ENCODE results near the gene SRD5A1. TPM values are rescaled to one million over a fixed set of nuclear protein-coding genes. Genes with fewer than 3 reads are reported as not detected.
"Not testable (repeated sequence)": the region's sequence is repeated elsewhere in the genome, so short reads cannot be mapped to it uniquely, and the experiment has no call there.

Gene SRD5A1
- total RNA-seq, 1 donor from 2014 or later: 5.9 TPM

- DNase-seq (ENCODE audit: low read depth in 2 of 2): no peak
Measured at GRCh38 chr5:6644794-6645241, 11.6 kb downstream of the SRD5A1 start.

DNA sequence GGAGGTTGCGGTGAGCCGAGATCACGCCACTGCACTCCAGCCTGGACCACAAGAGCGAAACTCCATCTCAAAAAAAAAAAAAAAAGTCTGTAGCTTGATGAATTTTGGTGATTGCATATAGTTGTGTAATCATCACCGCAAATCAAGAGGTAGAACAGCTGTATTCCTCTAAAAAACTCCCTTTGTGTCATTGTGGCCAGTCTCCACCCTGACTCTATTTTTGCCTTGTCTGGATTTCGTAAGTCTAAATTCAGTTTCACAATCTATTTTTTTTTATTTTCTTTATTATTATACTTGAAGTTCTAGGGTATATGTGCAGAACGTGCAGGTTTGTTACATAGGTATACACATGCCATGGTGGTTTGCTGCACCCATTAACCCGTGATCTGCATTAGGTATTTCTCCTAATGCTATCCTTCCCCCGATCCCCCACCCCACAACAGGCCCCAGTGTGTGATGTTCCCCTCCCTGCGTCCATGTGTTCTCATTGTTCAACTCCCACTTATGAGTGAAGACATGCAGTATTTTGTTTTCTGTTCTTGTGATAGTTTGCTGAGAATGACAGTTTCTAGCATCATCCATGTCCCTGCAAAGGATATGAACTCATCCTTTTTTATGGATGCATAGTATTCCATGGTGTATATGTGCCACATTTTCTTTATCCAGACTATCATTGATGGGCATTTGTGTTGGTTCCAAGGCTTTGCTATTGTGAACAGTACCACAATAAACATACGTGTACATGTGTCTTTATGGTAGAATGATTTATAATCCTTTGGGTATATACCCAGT is 12.5 kb downstream of the SRD5A1 start:
- DNase-seq (ENCODE audit: low read depth in 2 of 2): not testable (repeated sequence)

DNA sequence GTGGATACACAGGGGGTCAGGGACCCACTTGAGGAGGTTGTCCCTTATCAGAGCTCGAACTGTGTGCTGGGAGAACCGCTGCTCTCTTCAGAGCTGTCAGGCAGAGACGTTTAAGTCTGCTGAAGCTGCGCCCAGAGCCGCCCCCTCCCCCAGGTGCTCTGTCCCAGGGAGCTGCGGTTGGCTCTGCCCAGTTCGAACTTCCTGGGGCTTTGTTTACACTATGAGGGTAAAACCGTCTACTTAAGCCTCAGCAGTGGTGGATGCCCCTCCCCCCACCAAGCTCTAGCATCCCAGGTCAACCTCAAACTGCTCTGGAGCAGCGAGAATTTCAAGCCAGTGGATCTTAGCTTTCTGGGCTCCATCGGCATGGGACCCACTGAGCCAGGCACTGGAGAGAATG is 15.9 kb downstream of the SRD5A1 start:
- DNase-seq (ENCODE audit: low read depth in 2 of 2): no peak

GRCh38 chr5:6649681-6650080 is 16.4 kb downstream of the SRD5A1 start:
- no peak for DNase-seq (ENCODE audit: low read depth in 2 of 2)

GRCh38 chr5:6652025-6652424 is 18.8 kb downstream of the SRD5A1 start:
- no peak for DNase-seq (ENCODE audit: low read depth in 2 of 2)

- no peak for DNase-seq (ENCODE audit: low read depth in 2 of 2)
Measured at GRCh38 chr5:6655432-6655831, 22.2 kb downstream of the SRD5A1 start.

GRCh38 chr5:6656680-6657079 is 23.4 kb downstream of the SRD5A1 start:
- DNase-seq (ENCODE audit: low read depth in 2 of 2): no peak

DNA sequence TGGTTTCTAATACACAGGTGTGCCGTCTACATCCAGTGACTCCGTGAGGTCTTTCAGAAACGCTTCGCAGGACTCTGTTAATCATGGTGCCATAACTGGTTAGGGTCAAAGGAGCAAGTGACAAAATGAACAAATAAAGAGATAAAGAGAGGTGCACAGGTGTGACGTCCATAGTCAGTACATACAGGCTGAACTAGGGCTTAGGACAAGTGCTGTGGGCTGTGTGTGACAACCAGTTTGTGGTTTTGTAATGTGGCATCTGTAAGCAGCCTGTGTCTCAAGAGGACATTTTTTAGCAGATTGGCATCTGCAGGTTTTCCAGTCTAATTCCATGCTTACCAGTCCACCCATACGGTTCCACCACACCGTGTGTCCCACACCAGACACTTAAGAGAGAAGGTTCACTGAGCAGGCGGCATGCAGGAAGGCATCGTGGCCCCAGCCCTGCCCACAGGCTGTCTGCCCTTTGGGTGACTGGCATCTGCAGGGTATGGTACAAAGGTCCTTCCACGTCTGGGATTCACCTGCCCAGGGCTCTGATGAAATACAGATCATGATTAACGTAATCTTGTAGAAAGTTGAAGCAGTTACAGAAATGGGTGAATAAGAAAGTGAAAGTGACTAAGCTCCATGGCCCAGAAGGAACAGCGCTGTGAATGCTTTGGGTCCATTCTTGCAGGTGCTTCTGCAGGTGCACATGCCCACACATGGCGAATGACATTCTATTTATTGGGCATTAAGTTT is 26.9 kb downstream of the SRD5A1 start:
- DNase-seq (ENCODE audit: low read depth in 2 of 2): no peak

DNA sequence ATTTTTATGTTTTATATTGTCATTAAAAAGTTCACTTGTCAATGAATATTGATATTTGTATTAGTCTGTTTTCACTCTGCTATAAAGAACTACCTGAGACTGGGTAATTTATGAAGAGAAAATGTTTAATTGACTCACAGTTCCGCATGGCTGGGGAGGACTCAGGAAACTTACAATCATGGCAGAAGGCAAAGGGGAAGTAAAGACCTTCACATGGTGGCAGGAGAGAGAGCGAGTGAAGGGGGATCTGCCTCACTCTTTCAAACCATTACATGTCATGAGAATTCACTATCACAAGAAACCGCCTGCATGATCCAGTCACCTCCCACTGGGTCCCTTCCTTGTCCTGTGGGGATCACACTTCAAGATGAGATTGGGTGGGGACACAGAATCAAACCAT is 27.4 kb downstream of the SRD5A1 start:
- no peak for DNase-seq (ENCODE audit: low read depth in 2 of 2)

DNA sequence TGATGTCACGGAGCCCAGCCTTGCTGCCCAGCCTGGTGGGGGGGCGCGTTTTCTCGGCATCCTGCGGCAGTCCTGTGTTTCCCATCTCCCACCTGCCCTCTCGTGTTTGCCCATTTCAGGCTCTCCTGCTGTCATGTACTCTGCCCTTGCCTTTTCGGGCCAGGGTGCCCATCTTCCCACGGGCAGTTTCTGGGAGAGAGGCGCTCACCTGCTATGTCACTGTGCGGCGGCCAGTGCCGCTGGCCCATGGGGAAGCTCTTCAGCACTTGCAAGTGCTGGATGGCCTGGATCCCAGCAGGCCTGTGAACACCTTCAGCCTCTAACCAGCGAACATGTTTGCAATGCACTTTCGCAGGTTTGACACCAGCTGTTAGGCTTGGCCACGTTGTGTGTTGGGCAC is 33.5 kb downstream of the SRD5A1 start:
- DNase-seq (ENCODE audit: low read depth in 2 of 2): no peak

DNA sequence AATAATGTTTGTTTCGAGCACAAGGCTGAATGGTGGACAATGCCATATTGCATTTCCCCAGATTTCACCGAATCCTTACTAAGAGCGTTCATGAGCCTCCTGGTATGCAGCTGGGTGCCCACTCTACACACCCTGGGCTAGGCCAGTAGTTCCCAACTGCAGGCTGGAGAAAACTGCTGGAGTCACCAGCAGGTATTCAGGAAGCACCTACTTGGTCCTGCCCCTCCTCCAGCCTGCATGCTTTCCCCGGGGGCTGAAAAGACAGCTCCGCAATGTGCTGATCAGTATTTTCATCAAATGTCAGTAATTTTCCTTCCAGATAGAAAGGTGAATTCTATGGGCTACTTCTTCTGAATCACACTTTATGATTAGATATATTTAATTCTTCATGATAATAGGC is 34.4 kb downstream of the SRD5A1 start:
- DNase-seq (ENCODE audit: low read depth in 2 of 2): no peak

DNA sequence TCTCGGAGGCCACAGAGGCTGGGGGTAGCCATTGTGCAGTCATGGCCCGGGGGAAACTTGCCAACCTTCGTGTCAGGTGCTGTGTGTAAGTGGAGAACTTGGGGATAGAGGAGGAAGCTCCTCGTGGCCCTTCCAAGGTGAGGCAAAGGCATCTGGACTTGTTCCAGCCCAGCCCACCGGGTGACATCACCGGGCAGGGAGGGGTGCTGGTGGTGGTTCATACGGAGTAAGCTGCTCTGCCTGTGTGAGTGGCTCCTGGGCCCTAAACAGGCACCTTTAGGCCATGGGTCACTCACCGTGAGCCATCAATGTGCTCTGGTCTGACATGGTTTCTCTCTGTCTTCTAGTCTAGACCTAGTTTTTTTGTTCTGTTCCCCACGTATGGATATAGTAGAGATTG is 35.5 kb downstream of the SRD5A1 start:
- DNase-seq (ENCODE audit: low read depth in 2 of 2): not testable (repeated sequence)

- peak; percentile 55 to 61 for DNase-seq (ENCODE audit: low read depth in 2 of 2)
Measured at GRCh38 chr5:6673031-6673430, 39.8 kb downstream of the SRD5A1 start.

DNA sequence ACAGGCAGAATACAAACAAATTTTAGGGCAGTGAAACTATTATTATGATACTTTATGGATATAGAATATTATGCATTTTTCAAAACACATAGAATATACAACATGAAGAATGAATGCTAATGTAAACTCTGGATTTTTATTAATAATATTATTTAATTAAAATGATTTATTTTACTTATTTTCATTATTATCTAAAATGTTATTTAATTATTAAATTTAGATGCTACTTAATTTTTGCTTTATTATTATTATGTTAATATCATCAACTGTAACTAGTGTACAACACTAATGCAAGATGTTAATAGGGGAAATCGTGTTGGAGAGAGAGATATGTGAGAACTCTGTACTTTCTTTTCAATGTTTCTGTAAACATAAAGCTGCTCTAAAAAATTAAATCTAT is 40.7 kb downstream of the SRD5A1 start:
- DNase-seq (ENCODE audit: low read depth in 2 of 2): no peak

DNA sequence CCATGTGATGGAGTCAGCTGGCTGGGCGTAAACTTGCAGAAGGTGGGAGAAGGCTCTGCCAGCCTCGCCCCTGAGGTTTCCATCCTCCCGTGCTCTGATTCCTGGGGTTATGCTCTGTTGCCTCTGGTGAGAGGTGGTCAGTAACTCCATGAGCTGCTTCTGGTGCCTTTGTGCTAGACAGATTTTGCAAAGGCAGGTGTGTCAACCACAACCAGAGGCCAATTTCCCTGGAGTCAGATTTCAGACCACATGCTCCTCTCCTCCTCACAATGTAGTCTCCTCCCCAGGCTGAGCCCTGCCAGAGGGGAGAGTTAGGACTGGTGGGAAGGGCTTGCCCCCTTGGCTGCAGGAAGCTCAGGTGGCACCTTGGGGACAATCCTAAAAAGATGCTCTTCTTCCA is 41.2 kb downstream of the SRD5A1 start:
- DNase-seq (ENCODE audit: low read depth in 2 of 2): no peak

GRCh38 chr5:6674886-6675285 is 41.6 kb downstream of the SRD5A1 start:
- DNase-seq (ENCODE audit: low read depth in 2 of 2): no peak

DNA sequence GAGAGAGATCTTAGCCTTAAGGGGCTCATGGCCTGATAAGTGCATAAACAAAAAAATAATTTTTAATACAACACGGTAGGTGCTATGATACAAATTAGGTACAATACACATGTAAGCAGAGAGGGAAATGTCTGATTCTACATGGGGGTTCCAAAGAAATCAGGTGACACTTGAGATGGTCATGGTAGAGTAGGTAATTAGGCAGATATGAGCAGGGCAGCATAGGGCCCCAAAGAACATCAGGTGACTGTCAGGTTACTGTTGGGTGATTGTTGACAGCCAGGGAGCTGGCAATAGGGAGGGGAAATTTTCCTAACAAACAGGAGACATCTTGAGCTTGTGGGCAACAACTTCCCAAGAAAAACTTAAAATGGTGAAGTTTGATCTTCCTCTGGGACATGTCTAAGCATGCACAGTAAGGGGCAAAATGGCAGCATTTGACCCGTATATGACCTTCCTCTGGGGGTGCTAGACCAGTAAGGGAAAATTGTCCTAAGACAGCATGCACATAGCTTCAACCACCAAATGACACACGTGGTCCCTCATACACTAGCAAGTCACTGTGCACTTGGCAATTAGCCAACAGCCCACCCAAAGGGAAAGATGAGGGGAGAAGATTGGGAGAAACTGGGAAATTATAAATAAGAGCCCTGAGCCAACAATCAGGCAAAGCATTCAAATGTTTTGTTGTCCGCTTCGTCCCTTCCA is 42.7 kb downstream of the SRD5A1 start:
- no peak for DNase-seq (ENCODE audit: low read depth in 2 of 2)

GRCh38 chr5:6676702-6677101 is 43.5 kb downstream of the SRD5A1 start:
- DNase-seq (ENCODE audit: low read depth in 2 of 2): no peak

- DNase-seq (ENCODE audit: low read depth in 2 of 2): no peak
Measured at GRCh38 chr5:6678385-6678784, 45.1 kb downstream of the SRD5A1 start.

GRCh38 chr5:6680922-6681321 is 47.7 kb downstream of the SRD5A1 start:
- DNase-seq (ENCODE audit: low read depth in 2 of 2): no peak

DNA sequence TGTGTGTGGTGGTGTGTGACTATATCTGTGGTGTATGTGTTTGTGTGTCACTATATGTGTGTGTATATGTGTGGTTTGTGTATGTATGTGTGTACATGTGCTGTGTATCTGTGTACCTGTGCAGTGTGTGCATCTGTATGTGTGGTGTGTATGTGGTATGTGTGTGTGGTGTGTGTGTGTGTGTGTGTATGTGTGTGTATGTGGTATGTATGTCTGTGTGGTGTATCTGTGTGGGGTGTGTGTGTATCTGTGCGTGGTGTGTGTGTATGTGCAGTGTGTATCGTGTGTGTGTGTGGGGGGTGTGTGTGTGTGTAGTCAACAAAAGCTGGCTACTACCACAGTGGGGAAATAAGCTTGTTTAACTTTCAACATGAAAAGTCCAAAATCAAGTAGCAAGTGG is 48.4 kb downstream of the SRD5A1 start:
- no peak for DNase-seq (ENCODE audit: low read depth in 2 of 2)

- no peak for DNase-seq (ENCODE audit: low read depth in 2 of 2)
Measured at GRCh38 chr5:6682239-6682638, 49.0 kb downstream of the SRD5A1 start.

Measured in dermis microvascular lymphatic vessel endothelial cell (primary cell).